Uterus (tissue), 4 donors: Measurements from ENCODE around the gene ANXA11. TPM values are rescaled to one million over a fixed set of nuclear protein-coding genes. Genes with fewer than 3 reads are reported as not detected.
"Not testable (repeated sequence)": the region's sequence is repeated elsewhere in the genome, so short reads cannot be mapped to it uniquely, and the experiment has no call there.

ENCODE experiments used
- DNase-seq, 2 donors: peaks; one replicate each; pipeline ENCODE4 v3.0.0-alpha.2; 2019 to 2020
- H3K27ac ChIP-seq, 2 donors: fragments of 200-600 bp; sonication (generic); 1 replicate in 1 of 2; 2 replicates in 1 of 2; pipeline ENCODE4 v1.5.1; 2016 to 2018
- H3K27me3 ChIP-seq, 2 donors: fragments of 200-600 bp; sonication (generic); one replicate each; pipeline ENCODE4 v1.5.1; 2018 to 2019; ENCODE audit warnings: control low read depth in 1 of 2
- H3K36me3 ChIP-seq, 2 donors: fragments of 200-600 bp; sonication (generic); one replicate each; pipeline ENCODE4 v1.5.1; 2019; ENCODE audit warnings: control low read depth in 1 of 2
- H3K4me1 ChIP-seq, 2 donors: fragments of 200-600 bp; sonication (generic); one replicate each; pipeline ENCODE4 v1.5.1; 2018 to 2019; ENCODE audit warnings: control low read depth in 1 of 2
- H3K4me3 ChIP-seq, 2 donors: fragments of 200-600 bp; sonication (generic); 1 replicate in 1 of 2; 2 replicates in 1 of 2; pipeline ENCODE4 v1.5.1; 2018 to 2019; ENCODE audit warnings: mild to moderate bottlenecking in 1 of 2
- H3K9me3 ChIP-seq, 2 donors: fragments of 200-600 bp; sonication (generic); one replicate each; pipeline ENCODE4 v1.5.1; 2019; ENCODE audit warnings: control low read depth in 1 of 2
- intact Hi-C: fragments of 100-400 bp; cut with DNase I; formaldehyde crosslinking; loops from one replicate; pipeline ENCODE4 v1.15.1; 2023; ENCODE audit warnings: low total_unique reads
- total RNA-seq, 4 donors: library from RNA; depleted of rRNA in 3 of 4; stranded (reverse); fragments of >200 nt in 3 of 4; gene quantifications; one replicate each; pipeline versions ENCODE4 v1.1.0 to v1.2.4, GENCODE V29; 2014 to 2023
- donor health status: DM: yes; HTN: yes; CAD: no.

Gene ANXA11
- total RNA-seq, 4 donors from 2014 or later, result 15.6 to 157 (median 47.2) TPM

DNA sequence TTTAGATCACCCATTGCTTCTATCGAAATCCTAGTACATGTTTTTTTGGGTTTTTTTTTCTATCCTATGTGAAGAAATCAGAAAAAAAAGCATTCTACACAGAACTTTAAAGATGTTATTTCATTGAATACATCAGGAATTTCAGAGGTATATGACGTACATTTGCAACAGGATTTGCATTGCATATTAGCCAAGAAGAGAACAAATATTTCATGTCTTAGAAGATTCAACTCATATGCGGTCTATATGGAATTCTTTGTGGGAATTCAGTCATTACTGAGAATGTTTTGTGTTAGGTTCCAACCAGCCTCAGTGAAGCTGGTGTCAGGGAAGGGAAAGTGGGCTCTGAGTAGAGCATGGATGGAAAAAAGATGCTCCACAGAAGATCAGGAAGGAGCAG, 39.0 kb upstream of the ANXA11 start:
- DNase-seq, H3K4me1 ChIP-seq, intact Hi-C loops, H3K27me3 ChIP-seq, H3K9me3 ChIP-seq, H3K4me3 ChIP-seq, H3K36me3 ChIP-seq, H3K27ac ChIP-seq: not testable (repeated sequence)

DNA sequence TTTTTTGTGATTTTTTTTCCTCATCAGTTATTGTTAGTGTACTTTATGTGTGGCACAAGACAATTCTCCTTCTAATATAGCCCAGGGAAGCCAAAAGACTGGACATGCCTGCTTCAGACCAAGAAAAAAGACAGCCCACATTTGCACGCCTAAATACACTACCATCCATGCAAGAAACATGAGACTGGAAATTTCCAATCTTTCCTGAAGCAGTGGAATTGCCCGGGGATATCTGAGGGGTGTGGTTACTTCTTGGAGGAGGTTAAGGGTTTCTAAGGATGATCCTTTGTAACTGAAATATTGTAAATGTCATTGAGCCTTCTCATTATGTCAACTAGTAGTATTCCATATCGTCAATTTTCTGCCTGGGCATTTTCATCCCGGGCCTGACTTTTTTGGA, 37.0 kb upstream of the ANXA11 start:
- H3K4me3 ChIP-seq, H3K36me3 ChIP-seq, DNase-seq, H3K9me3 ChIP-seq, intact Hi-C loops, H3K27me3 ChIP-seq, H3K4me1 ChIP-seq, H3K27ac ChIP-seq: not testable (repeated sequence)

DNA sequence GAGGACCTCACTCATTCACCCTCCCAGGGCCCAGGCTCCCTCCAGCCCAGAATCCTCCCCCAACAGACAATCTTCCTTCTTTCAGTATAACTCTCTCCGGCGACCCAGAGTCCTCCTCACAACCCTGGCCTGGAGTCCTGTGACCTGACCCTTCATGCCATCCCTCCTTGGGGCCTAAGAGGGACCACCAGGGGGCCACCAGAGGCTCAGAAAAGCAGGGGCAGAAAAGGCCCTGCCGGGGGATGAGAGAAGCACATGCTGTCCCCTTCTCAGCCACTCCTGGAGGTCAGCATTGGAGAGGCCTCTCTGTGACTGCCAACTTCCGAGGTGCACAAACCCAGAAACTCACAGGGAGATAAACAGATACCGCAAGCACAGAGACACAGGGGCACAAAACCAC, 31.1 kb upstream of the ANXA11 start:
- H3K27ac ChIP-seq, intact Hi-C loops, H3K27me3 ChIP-seq, H3K4me1 ChIP-seq, H3K36me3 ChIP-seq, H3K9me3 ChIP-seq, H3K4me3 ChIP-seq, DNase-seq: not testable (repeated sequence)

DNA sequence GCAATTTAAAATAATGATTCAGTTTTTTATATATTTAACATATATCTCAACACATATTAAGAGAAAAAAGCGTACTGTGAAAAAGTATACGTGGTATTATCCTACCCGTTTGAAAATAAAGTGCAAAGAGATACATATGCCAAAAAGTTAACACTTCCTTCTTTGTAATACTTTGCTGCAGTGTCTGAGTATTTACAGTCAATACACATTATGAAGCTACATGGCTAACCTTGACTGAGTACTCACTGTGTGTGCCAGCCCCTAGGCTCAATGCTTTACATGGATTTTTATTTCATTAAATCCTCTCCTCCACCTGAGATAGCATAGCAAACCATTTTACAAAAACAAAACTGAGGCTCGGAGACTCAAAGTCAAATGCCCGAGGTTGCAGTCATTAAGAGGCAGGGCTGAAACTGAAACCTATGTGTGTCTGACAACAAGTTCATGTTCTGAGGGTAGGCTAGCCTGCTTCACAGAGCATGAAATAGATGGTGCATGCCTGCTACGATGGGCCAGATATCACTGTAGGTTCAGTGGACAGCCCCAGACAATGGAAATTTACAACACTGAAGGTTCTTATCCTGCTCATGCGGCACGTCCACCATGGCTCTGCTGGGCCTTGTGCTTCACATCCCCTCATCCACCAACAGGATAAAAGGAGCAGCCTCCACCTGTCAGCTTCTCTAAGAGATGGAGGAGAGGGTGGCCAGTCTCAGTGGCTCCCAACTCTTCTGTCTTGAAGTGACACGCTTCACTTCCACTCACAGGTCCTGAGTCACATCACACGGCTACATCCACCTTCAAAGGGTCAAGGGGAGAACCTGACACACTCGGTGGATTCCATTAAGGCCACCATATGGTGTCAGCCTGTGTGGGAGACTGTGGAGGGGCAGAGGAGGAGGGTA, 29.2 kb upstream of the ANXA11 start:
- H3K27ac ChIP-seq, H3K4me3 ChIP-seq, DNase-seq, intact Hi-C loops, H3K4me1 ChIP-seq, H3K36me3 ChIP-seq, H3K9me3 ChIP-seq, H3K27me3 ChIP-seq: not testable (repeated sequence)

DNA sequence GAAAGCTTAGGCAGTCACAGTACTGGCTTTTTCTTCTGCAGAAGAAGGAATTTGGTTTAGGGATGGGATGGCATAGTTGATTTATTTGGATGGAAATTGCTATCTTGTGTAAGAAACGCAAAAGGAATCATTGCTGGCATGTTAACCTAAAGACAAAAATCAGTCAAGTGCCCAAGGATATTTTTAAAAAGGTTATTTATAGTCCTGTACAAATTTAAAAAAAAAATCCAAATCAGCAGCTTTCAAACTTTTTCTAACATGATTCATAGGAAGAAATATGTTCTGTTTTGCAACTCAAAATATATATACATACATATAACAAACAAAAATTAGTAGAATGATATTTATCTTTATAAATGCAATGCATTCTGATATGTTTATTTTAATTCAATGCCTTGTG, 28.5 kb upstream of the ANXA11 start:
- H3K4me1 ChIP-seq, H3K27me3 ChIP-seq, H3K36me3 ChIP-seq, H3K4me3 ChIP-seq, H3K9me3 ChIP-seq, H3K27ac ChIP-seq, DNase-seq, intact Hi-C loops: not testable (repeated sequence)

DNA sequence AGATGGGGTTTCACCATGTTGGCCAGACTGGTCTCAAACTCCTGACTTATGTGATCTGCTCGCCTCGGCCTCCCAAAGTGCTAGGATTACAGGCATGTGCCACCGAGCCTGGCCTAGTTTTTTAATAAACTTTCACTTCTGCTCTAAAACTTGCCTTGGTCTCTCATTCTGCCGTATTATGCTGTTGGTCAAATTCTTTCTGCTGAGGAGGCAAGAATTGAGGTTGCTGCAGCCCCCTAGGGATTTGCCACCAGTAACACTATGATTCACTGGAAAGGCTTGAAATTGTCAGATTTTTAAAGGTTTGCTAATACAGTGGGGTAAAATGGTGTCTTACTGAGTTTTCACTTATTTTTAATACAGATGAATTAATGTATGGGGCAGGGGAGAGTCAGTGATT, 21.4 kb upstream of the ANXA11 start:
- DNase-seq, H3K27ac ChIP-seq: not testable (repeated sequence)

DNA sequence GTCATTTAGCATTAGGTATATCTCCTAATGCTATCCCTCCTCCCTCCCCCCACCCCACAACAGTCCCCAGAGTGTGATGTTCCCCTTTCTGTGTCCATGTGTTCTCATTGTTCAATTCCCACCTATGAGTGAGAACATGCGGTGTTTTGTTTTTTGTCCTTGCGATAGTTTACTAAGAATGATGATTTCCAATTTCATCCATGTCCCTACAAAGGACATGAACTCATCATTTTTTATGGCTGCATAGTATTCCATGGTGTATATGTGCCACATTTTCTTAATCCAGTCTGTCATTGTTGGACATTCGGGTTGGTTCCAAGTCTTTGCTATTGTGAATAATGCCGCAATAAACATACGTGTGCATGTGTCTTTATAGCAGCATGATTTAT, 17.7 kb upstream of the ANXA11 start:
- DNase-seq, H3K27me3 ChIP-seq, H3K4me1 ChIP-seq, H3K36me3 ChIP-seq, H3K27ac ChIP-seq, H3K4me3 ChIP-seq, H3K9me3 ChIP-seq: not testable (repeated sequence)
- intact Hi-C loops, result loop anchor here (5.0 kb wide), 1 partner anchor 81 kb away; no protein-coding TSS in a partner anchor

More for the DNA sequence above, 21.4 kb upstream of the ANXA11 start:
- H3K27me3 ChIP-seq, H3K4me3 ChIP-seq, intact Hi-C loops, H3K36me3 ChIP-seq, H3K9me3 ChIP-seq, H3K4me1 ChIP-seq: not testable (repeated sequence)

DNA sequence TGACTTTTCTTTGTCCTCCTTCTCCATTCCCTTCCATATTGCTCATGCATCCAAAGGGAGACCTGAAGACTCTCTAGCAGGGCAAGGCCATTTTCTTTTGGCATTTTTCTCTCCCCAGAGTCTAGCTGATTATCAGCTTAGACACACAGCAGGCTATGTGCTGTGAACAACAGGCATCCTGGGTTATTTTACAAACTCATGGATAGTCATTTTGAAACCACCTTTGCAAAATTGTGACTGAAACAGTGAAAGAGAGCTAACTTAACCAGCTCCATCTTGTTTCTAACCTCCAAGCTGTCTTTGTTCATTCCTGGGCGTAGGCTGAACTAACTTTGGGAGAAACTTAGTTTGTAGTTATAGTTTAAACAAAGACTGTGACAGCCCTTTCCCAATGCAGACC, 13.5 kb upstream of the ANXA11 start:
- H3K36me3 ChIP-seq, H3K27me3 ChIP-seq, H3K4me1 ChIP-seq, H3K4me3 ChIP-seq, H3K9me3 ChIP-seq, H3K27ac ChIP-seq, DNase-seq, intact Hi-C loops: not testable (repeated sequence)

DNA sequence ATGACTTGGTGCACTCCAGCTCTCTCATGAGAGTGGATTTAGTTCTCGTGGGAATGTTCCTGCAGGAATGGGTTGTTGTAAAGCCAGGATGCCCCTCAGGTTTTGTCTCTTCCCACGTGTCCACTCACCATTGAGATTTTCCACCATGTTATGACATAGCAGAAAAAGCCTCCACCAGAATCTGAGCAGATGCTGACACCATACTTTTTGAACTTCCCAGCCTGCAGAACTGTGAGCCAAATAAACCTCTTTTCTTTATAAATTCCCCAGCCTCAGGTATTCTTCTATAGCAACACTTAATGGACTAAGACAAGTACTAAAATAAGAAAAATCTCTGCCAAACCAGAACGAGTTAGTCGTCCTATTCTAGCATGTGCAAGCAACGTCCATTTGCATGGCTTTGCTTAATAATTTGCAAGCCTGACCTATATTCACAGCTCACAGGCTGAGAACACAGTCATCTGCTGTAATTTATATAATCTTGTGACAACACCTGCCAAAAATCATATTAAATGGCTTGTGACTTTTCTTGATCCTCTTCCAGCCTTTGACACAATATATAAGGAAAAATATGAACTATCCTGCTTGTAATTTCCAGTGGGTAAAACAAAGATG, 9.1 kb upstream of the ANXA11 start:
- H3K27ac ChIP-seq, DNase-seq, H3K4me3 ChIP-seq, H3K9me3 ChIP-seq, intact Hi-C loops, H3K36me3 ChIP-seq, H3K4me1 ChIP-seq, H3K27me3 ChIP-seq: not testable (repeated sequence)

DNA sequence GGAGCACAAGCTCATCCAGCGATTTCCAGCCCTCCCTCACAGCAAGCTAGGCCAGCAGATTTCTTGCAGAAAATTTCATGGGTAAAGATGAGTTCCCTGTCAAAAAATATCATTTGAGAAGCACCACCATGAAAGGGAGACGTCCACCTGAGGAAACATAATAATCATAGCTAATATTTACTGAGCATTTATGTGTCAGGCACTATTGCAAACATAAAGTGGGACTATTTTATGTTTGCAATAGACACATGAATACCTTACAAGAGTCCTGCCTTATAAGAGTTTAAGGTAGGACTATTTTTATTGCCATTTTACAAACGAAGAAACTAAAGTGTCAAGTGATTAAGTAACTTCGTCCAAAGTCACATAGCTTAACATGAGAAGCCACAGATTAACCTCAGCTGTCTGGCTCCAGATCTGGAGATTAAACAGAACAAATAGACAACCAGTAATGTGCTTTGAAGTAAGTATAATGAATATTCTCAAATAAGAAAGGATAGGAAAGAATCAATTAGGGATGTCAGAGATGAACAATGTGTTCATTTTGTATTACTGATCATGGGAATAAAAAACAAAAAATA, 7.3 kb upstream of the ANXA11 start:
- DNase-seq, H3K4me3 ChIP-seq, H3K27me3 ChIP-seq: not testable (repeated sequence)

More for the DNA sequence above, 7.3 kb upstream of the ANXA11 start:
- intact Hi-C loops, H3K27ac ChIP-seq, H3K9me3 ChIP-seq, H3K4me1 ChIP-seq, H3K36me3 ChIP-seq: not testable (repeated sequence)
